B cell (primary cell): ENCODE measurements around the gene PTPRQ. TPM values are rescaled to one million over a fixed set of nuclear protein-coding genes. Genes with fewer than 3 reads are reported as not detected.

ENCODE experiments used
- ATAC-seq: fragments of 200-7000 bp; cut with Tn5 transposase; one replicate; pipeline ENCODE4 v1.10.0; 2021; ENCODE audit warnings: low read depth, mild to moderate bottlenecking, moderate number of reproducible peaks, moderate library complexity
- CTCF ChIA-PET: fragments of 350-600 bp; sonication (Branson Sonifier 250); formaldehyde crosslinking; loops from one replicate; lab custom pipeline; 2021; ENCODE audit warnings: antibody characterized with exemption, inconsistent platforms; lab: Charles Lee
- POLR2A ChIA-PET: fragments of 350-600 bp; sonication (Branson Sonifier 250); formaldehyde crosslinking; loops from one replicate; lab custom pipeline; 2021; ENCODE audit warnings: antibody characterized with exemption; lab: Charles Lee
- DNase-seq: peaks from one replicate; pipeline ENCODE4 v3.0.0; 2013
- H2AFZ ChIP-seq: 2 replicates; pipeline ENCODE4 v1.6.1; 2012; ENCODE audit warnings: mild to moderate bottlenecking, low read depth, low read length; ENCODE audit not compliant: insufficient read depth, poor library complexity, severe bottlenecking
- H3K27ac ChIP-seq, 2 donors: 1 replicate in 1 of 2; 2 replicates in 1 of 2; pipeline ENCODE4 v1.5.1; 2012 to 2013; ENCODE audit warnings: low read length in 2 of 2, mild to moderate bottlenecking in 2 of 2, moderate library complexity in 1 of 2
- H3K27me3 ChIP-seq, 4 experiments: fragments of 200-600 bp in 1 of 4; sonication (generic) in 1 of 4; replicated peaks in 1 of 4; 1 replicate in 2 of 4; 2 replicates in 2 of 4; pipeline versions ENCODE4 v1.6.1 to v1.7.0; 2013 to 2016; ENCODE audit warnings: low read length in 3 of 4, mild to moderate bottlenecking in 2 of 4, mixed read lengths in 1 of 4, moderate library complexity in 1 of 4; ENCODE audit not compliant: insufficient read depth in 4 of 4, control insufficient read depth in 3 of 4; ENCODE audit errors: control extremely low read depth in 1 of 4
- H3K36me3 ChIP-seq, 2 experiments: replicated peaks in 1 of 2; 1 replicate in 1 of 2; 2 replicates in 1 of 2; pipeline versions ENCODE4 v1.6.1 to v1.7.1; 2013; ENCODE audit warnings: low read length in 1 of 2; ENCODE audit not compliant: insufficient read depth in 2 of 2, control insufficient read depth in 1 of 2; ENCODE audit errors: control extremely low read depth in 1 of 2, extremely low read depth in 1 of 2
- H3K4me1 ChIP-seq, 2 donors: fragments of 200-600 bp in 1 of 2; sonication (generic) in 1 of 2; 1 replicate in 1 of 2; 2 replicates in 1 of 2; pipeline versions ENCODE4 v1.5.1 to v1.6.1; 2013 to 2017; ENCODE audit warnings: low read length in 2 of 2; ENCODE audit not compliant: control insufficient read depth in 2 of 2, insufficient read depth in 2 of 2
- H3K4me2 ChIP-seq: replicated peaks from 2 replicates; pipeline ENCODE3; 2012; ENCODE audit warnings: mild to moderate bottlenecking, low read depth, low read length; ENCODE audit not compliant: poor library complexity, severe bottlenecking
- H3K4me3 ChIP-seq, 5 experiments: fragments of 200-600 bp in 1 of 5; sonication (generic) in 1 of 5; 1 replicate in 3 of 5; 2 replicates in 2 of 5; pipeline versions ENCODE4 v1.5.1 to v1.7.0; 2011 to 2016; ENCODE audit warnings: low read length in 4 of 5, mild to moderate bottlenecking in 4 of 5, low read depth in 2 of 5, control low read depth in 1 of 5, moderate library complexity in 1 of 5; ENCODE audit not compliant: insufficient read depth in 1 of 5; ENCODE audit errors: control extremely low read depth in 1 of 5, extremely low read depth in 1 of 5
- H3K79me2 ChIP-seq: fragments of 200-600 bp; sonication (generic); one replicate; pipeline ENCODE4 v1.6.0; 2016; ENCODE audit warnings: low read length; ENCODE audit not compliant: control insufficient read depth, insufficient read depth
- H3K9ac ChIP-seq: fragments of 200-600 bp; sonication (generic); 2 replicates; pipeline ENCODE4 v1.6.1; 2017; ENCODE audit warnings: mild to moderate bottlenecking, low read length, moderate library complexity
- H3K9me3 ChIP-seq, 3 donors: one replicate each; pipeline versions ENCODE4 v1.6.1 to v1.7.1; 2013; ENCODE audit warnings: low read length in 2 of 3; ENCODE audit not compliant: control insufficient read depth in 2 of 3, insufficient read depth in 1 of 3; ENCODE audit errors: control extremely low read depth in 1 of 3
- H4K20me1 ChIP-seq: 2 replicates; pipeline ENCODE4 v1.6.0; 2012; ENCODE audit warnings: mild to moderate bottlenecking, low read length; ENCODE audit not compliant: insufficient read depth, control insufficient read depth, poor library complexity, severe bottlenecking
- H3K27ac Mint-ChIP-seq: one replicate; pipeline ENCODE4 v1.8.0; 2021; ENCODE audit warnings: mixed read lengths
- H3K27me3 Mint-ChIP-seq: one replicate; pipeline ENCODE4 v1.8.0; 2021; ENCODE audit warnings: mixed read lengths
- H3K4me1 Mint-ChIP-seq: one replicate; pipeline ENCODE4 v1.8.0; 2021; ENCODE audit warnings: mixed read lengths
- H3K4me3 Mint-ChIP-seq: one replicate; pipeline ENCODE4 v1.8.0; 2021; ENCODE audit warnings: mixed read lengths
- H3K9me3 Mint-ChIP-seq: one replicate; pipeline ENCODE4 v1.8.0; 2022; ENCODE audit warnings: mixed read lengths; ENCODE audit not compliant: insufficient read depth
- CTCF ChIP-seq: fragments of 200-600 bp; IDR thresholded peaks from one replicate; pipeline ENCODE4 v1.8.0; 2022; ENCODE audit warnings: antibody characterized with exemption, mild to moderate bottlenecking
- EZH2 ChIP-seq: IDR thresholded peaks from 2 replicates; pipeline ENCODE4 v1.6.1; 2012; ENCODE audit warnings: borderline replicate concordance, low read depth, mild to moderate bottlenecking, moderate library complexity, low read length; ENCODE audit not compliant: insufficient read depth, poor library complexity, severe bottlenecking
- WGBS: methylation state at CpG from one replicate; pipeline ENCODE4 v1.1.5; 2013; ENCODE audit warnings: missing lambda C conversion rate; ENCODE audit not compliant: insufficient coverage; 5-methylcytosine and 5-hydroxymethylcytosine counted together
- intact Hi-C: fragments of 100-400 bp; cut with micrococcal nuclease; formaldehyde crosslinking; loops from one replicate; pipeline ENCODE4 v1.10.0; 2022
- polyA plus RNA-seq: library from polyadenylated mRNA; depleted of rRNA; stranded (reverse); fragments of >200 nt; gene quantifications from 2 replicates; pipeline ENCODE4 v1.2.3, GENCODE V29; 2012
- total RNA-seq, 2 donors: library from RNA; stranded (reverse); fragments of 120-200 nt in 1 of 2; gene quantifications; 1 replicate in 1 of 2; 2 replicates in 1 of 2; pipeline versions ENCODE4 v1.2.3 to v1.2.4, GENCODE V29; 2013 to 2022

PTPRQ gene
- total and polyA plus RNA-seq, 2 donors (not counting 1 experiment from before 2014, with no cell fraction given), result not detected

- no peak for ATAC-seq
- Histone ChIP-seq H3K9ac (no peak overlapping the region), H3K27me3 (no peaks in the 10 kb centered on the region), H3K27ac (no peak overlapping the region), H3K4me3 (no peak overlapping the region), H3K79me2 (no peaks in the 10 kb centered on the region), H3K4me1 (no peaks in the 10 kb centered on the region), H4K20me1 (no peaks in the 10 kb centered on the region), H3K36me3 (no peaks in the 10 kb centered on the region), H2AFZ (no peak overlapping the region), H3K9me3 (no peaks in the 10 kb centered on the region), H3K4me2 (no peak overlapping the region)
- CTCF ChIA-PET, result no interaction called here
- Mint-ChIP-seq H3K4me1 (no peaks in the 10 kb centered on the region), H3K9me3 (no peaks in the 10 kb centered on the region), H3K4me3 (no peak overlapping the region), H3K27ac (no peak overlapping the region), H3K27me3 (no peaks in the 10 kb centered on the region)
- POLR2A ChIA-PET, result no interaction called here
- no peak for DNase-seq
- TF ChIP-seq EZH2 (no peak), CTCF (no peak)
- intact Hi-C loops, result no loop called here
Measured at GRCh38 chr12:80617733-80618132, 173.7 kb downstream of the PTPRQ start.

GRCh38 chr12:80620281-80620680, 176.2 kb downstream of the PTPRQ start:
- H3K4me2 ChIP-seq, result no peak overlapping the region
- no peak overlapping the region for H3K9ac ChIP-seq
- Mint-ChIP-seq H3K9me3 (no peaks in the 10 kb centered on the region), H3K27me3 (no peaks in the 10 kb centered on the region), H3K27ac (no peak overlapping the region), H3K4me3 (no peak overlapping the region), H3K4me1 (no peaks in the 10 kb centered on the region)
- H4K20me1 ChIP-seq, result no peaks in the 10 kb centered on the region
- ATAC-seq (no peak), DNase-seq (no peak)
- ChIA-PET CTCF (no interaction called here), POLR2A (no interaction called here)
- no peaks in the 10 kb centered on the region for H3K79me2 ChIP-seq
- H3K36me3 ChIP-seq, result no peaks in the 10 kb centered on the region
- intact Hi-C loops, result no loop called here
- H3K27ac ChIP-seq, result no peak overlapping the region
- H3K9me3 ChIP-seq, result no peaks in the 10 kb centered on the region
- no peak overlapping the region for H2AFZ ChIP-seq
- no peaks in the 10 kb centered on the region for H3K27me3 ChIP-seq
- H3K4me1 ChIP-seq, result no peaks in the 10 kb centered on the region
- TF ChIP-seq CTCF (no peak), EZH2 (no peak)
- WGBS, result no CpG with 5 or more reads among the region's 2 CpGs
- no peak overlapping the region for H3K4me3 ChIP-seq
